ENCODE data around the gene TP53TG5.

The TP53TG5 gene

GRCh38 chr20:45345104-45345936, 32.8 kb downstream of the TP53TG5 start:
- DNase-seq, result peak in 1 of 14 donors; percentile 9

- peak in 10 of 14 donors; percentile 9 to 80 (median 56) for DNase-seq
These were observed 33.8 kb downstream of the TP53TG5 start for GRCh38 chr20:45344168-45344860.

- DNase-seq, result no peak
These were observed 34.5 kb downstream of the TP53TG5 start for GRCh38 chr20:45343532-45344167.

GRCh38 chr20:45342855-45343531, 35.1 kb downstream of the TP53TG5 start:
- DNase-seq, result no peak

GRCh38 chr20:45341939-45342854, 35.9 kb downstream of the TP53TG5 start:
- peak in 11 of 14 donors; percentile 21 to 76 (median 60) for DNase-seq

GRCh38 chr20:45341579-45341938, 36.6 kb downstream of the TP53TG5 start:
- no peak for DNase-seq

GRCh38 chr20:45340951-45341350, 37.2 kb downstream of the TP53TG5 start:
- no peak for DNase-seq

GRCh38 chr20:45340236-45340847, 37.8 kb downstream of the TP53TG5 start:
- no peak for DNase-seq

GRCh38 chr20:45339799-45340198, 38.3 kb downstream of the TP53TG5 start:
- DNase-seq, result no peak

GRCh38 chr20:45339084-45339483, 39.0 kb downstream of the TP53TG5 start:
- no peak for DNase-seq

- DNase-seq, result no peak
These were observed 39.7 kb downstream of the TP53TG5 start for GRCh38 chr20:45338121-45339030.

GRCh38 chr20:45337367-45338120, 40.6 kb downstream of the TP53TG5 start:
- peak in 2 of 14 donors; percentile 33 to 48 for DNase-seq

- DNase-seq, result peak in 5 of 14 donors; percentile 14 to 72 (median 33)
These were observed 41.4 kb downstream of the TP53TG5 start for GRCh38 chr20:45336530-45337366.

- peak in 1 of 14 donors; percentile 89 for DNase-seq
These were observed 47.6 kb downstream of the TP53TG5 start for GRCh38 chr20:45330476-45330875.

GRCh38 chr20:45329497-45330319, 48.4 kb downstream of the TP53TG5 start:
- DNase-seq, result no peak

GRCh38 chr20:45328451-45328850, 49.7 kb downstream of the TP53TG5 start:
- DNase-seq, result peak in 1 of 14 donors; percentile 86

GRCh38 chr20:45325371-45325770, 52.8 kb downstream of the TP53TG5 start:
- DNase-seq, result no peak

Measured in C1 segment of cervical spinal cord (tissue), 14 donors.